ENCODE results near the gene TMEM181. TPM values are rescaled to one million over a fixed set of nuclear protein-coding genes. Genes with fewer than 3 reads are reported as not detected.
"Not testable (repeated sequence)": the region's sequence is repeated elsewhere in the genome, so short reads cannot be mapped to it uniquely, and the experiment has no call there.

TMEM181 gene
- total RNA-seq, 2 experiments from 2014 or later, result 8.3 to 9.9 TPM

GRCh38 chr6:158611541-158612370, 51.9 kb downstream of the TMEM181 start:
- CTCF ChIA-PET, result interaction anchor here (0.6 to 0.9 kb wide), 3 partner anchors 71 to 1258 kb away, joined by 3 to 6 read pairs (median 3); no protein-coding TSS in a partner anchor
- Mint-ChIP-seq H3K27me3 (no peaks in the 10 kb centered on the region), H3K4me3 (no peak overlapping the region), H3K4me1 (no peaks in the 10 kb centered on the region), H3K36me3 (ENCODE audit: low read depth) (peaks cover 68% of the 10 kb centered on the region), H3K27ac (no peak overlapping the region), H3K9me3 (ENCODE audit: low read depth) (peaks cover 4% of the 10 kb centered on the region)
- DNase-seq (no peak), ATAC-seq (no peak)
- intact Hi-C loops (cut with DNase I, micrococcal nuclease), result no loop called here
- POLR2A ChIA-PET, result no interaction called here

- DNase-seq; H3K27me3 Mint-ChIP-seq; POLR2A ChIA-PET; H3K4me3 Mint-ChIP-seq; H3K27ac Mint-ChIP-seq; CTCF ChIA-PET; intact Hi-C loops (cut with DNase I, micrococcal nuclease); H3K4me1 Mint-ChIP-seq; H3K9me3 Mint-ChIP-seq (ENCODE audit: low read depth); ATAC-seq: not testable (repeated sequence)
- peaks cover 80% of the 10 kb centered on the region for H3K36me3 Mint-ChIP-seq (ENCODE audit: low read depth)
Measured at GRCh38 chr6:158614606-158615005, 54.7 kb downstream of the TMEM181 start.

- H3K27ac Mint-ChIP-seq; H3K4me3 Mint-ChIP-seq; intact Hi-C loops (cut with DNase I, micrococcal nuclease); POLR2A ChIA-PET; ATAC-seq; CTCF ChIA-PET; H3K27me3 Mint-ChIP-seq; H3K9me3 Mint-ChIP-seq (ENCODE audit: low read depth); DNase-seq: not testable (repeated sequence)
- peaks cover 15% of the 10 kb centered on the region for H3K4me1 Mint-ChIP-seq
- peaks cover 66% of the 10 kb centered on the region for H3K36me3 Mint-ChIP-seq (ENCODE audit: low read depth)
Measured at GRCh38 chr6:158618289-158618688, 58.4 kb downstream of the TMEM181 start.

- DNase-seq, result no peak
- no peaks in the 10 kb centered on the region for H3K9me3 Mint-ChIP-seq (ENCODE audit: low read depth)
- ATAC-seq, result no peak
- H3K27me3 Mint-ChIP-seq, result no peaks in the 10 kb centered on the region
- H3K4me3 Mint-ChIP-seq, result no peak overlapping the region
- peaks cover 59% of the 10 kb centered on the region for H3K36me3 Mint-ChIP-seq (ENCODE audit: low read depth)
- peaks cover 15% of the 10 kb centered on the region for H3K4me1 Mint-ChIP-seq
- ChIA-PET CTCF (interaction anchor here (1.1 kb wide), 1 partner anchor 399 kb away, joined by 6 read pairs; no protein-coding TSS in a partner anchor), POLR2A (no interaction called here)
- intact Hi-C loops (cut with DNase I, micrococcal nuclease), result no loop called here
- H3K27ac Mint-ChIP-seq, result no peak overlapping the region
Measured at GRCh38 chr6:158619922-158620801, 60.3 kb downstream of the TMEM181 start.

GRCh38 chr6:158620963-158621693, 61.2 kb downstream of the TMEM181 start:
- ATAC-seq (no peak), DNase-seq (no peak)
- Mint-ChIP-seq H3K4me1 (peaks cover 15% of the 10 kb centered on the region), H3K4me3 (no peak overlapping the region), H3K36me3 (ENCODE audit: low read depth) (peaks cover 55% of the 10 kb centered on the region), H3K9me3 (ENCODE audit: low read depth) (no peaks in the 10 kb centered on the region), H3K27ac (no peak overlapping the region), H3K27me3 (no peaks in the 10 kb centered on the region)
- ChIA-PET POLR2A (interaction anchor here (0.8 kb wide), 1 partner anchor 17 kb away, joined by 3 read pairs; no protein-coding TSS in a partner anchor), CTCF (interaction anchor here (0.8 to 1.1 kb wide), 2 partner anchors 19 to 400 kb away, joined by 3 to 6 read pairs; no protein-coding TSS in a partner anchor)
- intact Hi-C loops (cut with DNase I, micrococcal nuclease), result no loop called here

- POLR2A ChIA-PET, result interaction anchor here (0.6 to 0.8 kb wide), 2 partner anchors 16 to 197 kb away, joined by 3 read pairs; partner anchors contain the start of gene EZR
- H3K4me1 Mint-ChIP-seq, result peaks cover 17% of the 10 kb centered on the region
- H3K4me3 Mint-ChIP-seq, result no peak overlapping the region
- H3K27me3 Mint-ChIP-seq, result no peaks in the 10 kb centered on the region
- H3K27ac Mint-ChIP-seq, result no peak overlapping the region
- no peaks in the 10 kb centered on the region for H3K9me3 Mint-ChIP-seq (ENCODE audit: low read depth)
- intact Hi-C loops (cut with DNase I, micrococcal nuclease), result no loop called here
- CTCF ChIA-PET, result interaction anchor here (1.2 kb wide), 1 partner anchor 16 kb away, joined by 3 read pairs; no protein-coding TSS in a partner anchor
- ATAC-seq (no peak), DNase-seq (no peak)
- H3K36me3 Mint-ChIP-seq (ENCODE audit: low read depth), result peaks cover 55% of the 10 kb centered on the region
Measured at GRCh38 chr6:158621694-158622544, 62.0 kb downstream of the TMEM181 start.

- Mint-ChIP-seq H3K36me3 (ENCODE audit: low read depth) (peaks cover 55% of the 10 kb centered on the region), H3K9me3 (ENCODE audit: low read depth) (no peaks in the 10 kb centered on the region), H3K27ac (peak overlapping the region; percentile 8), H3K27me3 (no peaks in the 10 kb centered on the region), H3K4me3 (no peak overlapping the region), H3K4me1 (peaks cover 13% of the 10 kb centered on the region)
- ATAC-seq, result peak; percentile 72
- intact Hi-C loops (cut with DNase I, micrococcal nuclease), result no loop called here
- CTCF ChIA-PET, result interaction anchor here (0.5 to 1.2 kb wide), 4 partner anchors 16 to 652 kb away, joined by 3 read pairs; no protein-coding TSS in a partner anchor
- POLR2A ChIA-PET, result interaction anchor here (0.6 kb wide), 1 partner anchor 197 kb away, joined by 3 read pairs; the partner anchor contains the start of gene EZR
- no peak for DNase-seq
Measured at GRCh38 chr6:158622545-158623190, 62.8 kb downstream of the TMEM181 start.

GRCh38 chr6:158624684-158625682, 65.1 kb downstream of the TMEM181 start:
- ATAC-seq (no peak), DNase-seq (no peak)
- intact Hi-C loops (cut with DNase I, micrococcal nuclease), result no loop called here
- Mint-ChIP-seq H3K27me3 (no peaks in the 10 kb centered on the region), H3K36me3 (ENCODE audit: low read depth) (peaks cover 46% of the 10 kb centered on the region), H3K9me3 (ENCODE audit: low read depth) (no peaks in the 10 kb centered on the region), H3K27ac (peak overlapping the region; percentile 11), H3K4me3 (no peak overlapping the region), H3K4me1 (peaks cover 22% of the 10 kb centered on the region)
- CTCF ChIA-PET, result no interaction called here
- POLR2A ChIA-PET, result no interaction called here

GRCh38 chr6:158625881-158626305, 66.0 kb downstream of the TMEM181 start:
- Mint-ChIP-seq H3K4me3 (no peak overlapping the region), H3K27me3 (no peaks in the 10 kb centered on the region), H3K27ac (no peak overlapping the region), H3K9me3 (ENCODE audit: low read depth) (no peaks in the 10 kb centered on the region), H3K36me3 (ENCODE audit: low read depth) (peaks cover 46% of the 10 kb centered on the region), H3K4me1 (peaks cover 30% of the 10 kb centered on the region)
- ATAC-seq, result no peak
- DNase-seq, result no peak
- CTCF ChIA-PET, result no interaction called here
- POLR2A ChIA-PET, result no interaction called here
- intact Hi-C loops (cut with DNase I, micrococcal nuclease), result no loop called here
